Adrenal gland (tissue), 5 donors: ENCODE data around the gene ANKS1B.

ENCODE experiments used
- POLR2A ChIP-seq, 2 donors: fragments of 450-650 bp; IDR thresholded peaks; one replicate each; pipeline ENCODE4 v1.6.1; 2017; ENCODE audit warnings: antibody characterized with exemption in 2 of 2, mild to moderate bottlenecking in 2 of 2, moderate library complexity in 1 of 2
- TF ChIP-seq, protein P1 (sequence below), 6 experiments: fragments of 450-650 bp in 4 of 6; fragments of 200-600 bp in 2 of 6; sonication (generic) in 1 of 6; IDR thresholded peaks; 1 replicate in 5 of 6; 2 replicates in 1 of 6; pipeline versions ENCODE4 v1.5.1 to v1.8.0; 2016 to 2021; ENCODE audit warnings: antibody characterized with exemption in 6 of 6, mild to moderate bottlenecking in 2 of 6, moderate library complexity in 1 of 6
- donor health status: DM: no; HTN: no; CAD: no.

GRCh38 chr12:99898645-99899044, 86.1 kb downstream of the ANKS1B start:
- no peak for TF ChIP-seq POLR2A (IDR thresholded peaks at IDR 0.05)
- TF ChIP-seq, protein P1, sequence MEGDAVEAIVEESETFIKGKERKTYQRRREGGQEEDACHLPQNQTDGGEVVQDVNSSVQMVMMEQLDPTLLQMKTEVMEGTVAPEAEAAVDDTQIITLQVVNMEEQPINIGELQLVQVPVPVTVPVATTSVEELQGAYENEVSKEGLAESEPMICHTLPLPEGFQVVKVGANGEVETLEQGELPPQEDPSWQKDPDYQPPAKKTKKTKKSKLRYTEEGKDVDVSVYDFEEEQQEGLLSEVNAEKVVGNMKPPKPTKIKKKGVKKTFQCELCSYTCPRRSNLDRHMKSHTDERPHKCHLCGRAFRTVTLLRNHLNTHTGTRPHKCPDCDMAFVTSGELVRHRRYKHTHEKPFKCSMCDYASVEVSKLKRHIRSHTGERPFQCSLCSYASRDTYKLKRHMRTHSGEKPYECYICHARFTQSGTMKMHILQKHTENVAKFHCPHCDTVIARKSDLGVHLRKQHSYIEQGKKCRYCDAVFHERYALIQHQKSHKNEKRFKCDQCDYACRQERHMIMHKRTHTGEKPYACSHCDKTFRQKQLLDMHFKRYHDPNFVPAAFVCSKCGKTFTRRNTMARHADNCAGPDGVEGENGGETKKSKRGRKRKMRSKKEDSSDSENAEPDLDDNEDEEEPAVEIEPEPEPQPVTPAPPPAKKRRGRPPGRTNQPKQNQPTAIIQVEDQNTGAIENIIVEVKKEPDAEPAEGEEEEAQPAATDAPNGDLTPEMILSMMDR (IDR thresholded peaks at IDR 0.05): no peak
